ENCODE measurements around the gene P2RX3.
"Not testable (repeated sequence)": the region's sequence is repeated elsewhere in the genome, so short reads cannot be mapped to it uniquely, and the experiment has no call there.

P2RX3 gene

GRCh38 chr11:57403003-57403801, 65.0 kb downstream of the P2RX3 start:
- not testable (repeated sequence) for DNase-seq

DNA sequence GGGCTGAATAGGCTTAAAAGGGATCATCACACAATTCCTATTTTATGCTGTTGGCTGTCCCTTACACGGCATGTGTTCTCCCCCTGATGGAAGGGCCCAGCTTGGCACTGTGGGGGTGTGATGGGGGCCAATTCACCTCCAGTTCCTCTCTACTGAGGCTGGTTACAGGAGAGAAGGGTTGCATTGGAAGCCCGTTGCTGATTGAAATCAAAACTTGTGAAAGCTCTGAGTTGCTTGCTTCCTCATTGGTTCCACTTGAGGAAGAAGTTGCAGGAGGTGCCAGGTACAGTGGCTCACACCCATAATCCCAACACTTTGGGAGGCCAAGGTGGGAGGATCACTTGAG, 65.6 kb downstream of the P2RX3 start:
- no peak for DNase-seq

DNA sequence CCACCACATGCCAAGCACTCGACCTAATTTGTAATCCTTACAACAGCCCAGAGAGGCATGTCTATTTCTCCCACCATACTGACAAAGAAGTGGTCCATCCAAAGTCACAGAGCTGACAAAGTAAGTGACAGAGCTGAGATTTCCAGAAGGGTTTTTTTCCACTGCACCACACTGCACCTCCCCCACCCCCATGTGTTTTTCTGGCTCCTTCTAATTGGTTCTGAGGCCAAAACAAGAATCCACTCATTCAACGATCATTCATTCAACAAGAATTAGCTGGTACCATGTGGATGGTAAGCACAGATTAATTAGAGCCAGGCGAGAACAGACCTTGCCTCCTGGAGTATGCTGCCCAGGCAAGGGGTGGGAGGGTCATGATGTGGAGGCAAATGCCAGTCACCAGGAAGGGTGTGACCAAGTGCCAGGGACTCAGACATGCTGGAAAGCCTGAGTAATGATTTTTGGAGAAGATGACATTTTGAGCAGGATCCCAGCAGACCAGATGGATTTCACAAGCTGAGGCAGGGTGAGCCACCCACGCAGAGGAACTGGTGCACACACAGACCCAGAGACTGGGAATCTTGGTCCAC, 67.2 kb downstream of the P2RX3 start:
- DNase-seq, result no peak

DNA sequence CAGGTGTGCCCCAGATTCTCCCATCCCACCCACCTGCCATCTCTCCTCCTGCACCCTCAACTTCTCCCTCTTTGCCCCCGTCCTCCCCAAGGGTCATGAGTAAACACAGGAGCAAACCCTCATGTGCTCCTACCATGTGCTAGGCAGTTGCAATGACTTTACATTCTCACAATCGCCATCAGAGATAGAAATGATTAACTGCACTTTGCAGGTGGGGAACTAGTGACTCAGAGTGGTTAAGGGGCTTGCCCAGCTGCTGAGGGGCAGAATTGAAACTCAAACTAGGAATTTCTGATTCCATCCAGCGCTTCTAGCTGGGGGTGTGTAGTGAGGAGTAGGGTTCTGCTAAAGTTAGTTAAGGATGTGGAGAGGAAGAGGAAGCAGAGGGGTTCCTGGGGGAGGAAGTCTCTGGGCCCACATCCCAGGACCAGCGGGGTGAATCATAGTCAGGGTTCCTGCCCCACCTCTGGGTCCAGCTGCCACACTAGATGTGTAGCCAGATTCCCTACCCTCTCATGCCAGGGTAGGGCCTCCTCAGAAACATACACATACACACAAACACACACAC, 68.3 kb downstream of the P2RX3 start:
- no peak for DNase-seq

GRCh38 chr11:57407010-57407920, 69.1 kb downstream of the P2RX3 start:
- DNase-seq, result no peak

GRCh38 chr11:57407941-57408475, 69.9 kb downstream of the P2RX3 start:
- no peak for DNase-seq

- no peak for DNase-seq
Measured at GRCh38 chr11:57408771-57409170, 70.6 kb downstream of the P2RX3 start.

DNA sequence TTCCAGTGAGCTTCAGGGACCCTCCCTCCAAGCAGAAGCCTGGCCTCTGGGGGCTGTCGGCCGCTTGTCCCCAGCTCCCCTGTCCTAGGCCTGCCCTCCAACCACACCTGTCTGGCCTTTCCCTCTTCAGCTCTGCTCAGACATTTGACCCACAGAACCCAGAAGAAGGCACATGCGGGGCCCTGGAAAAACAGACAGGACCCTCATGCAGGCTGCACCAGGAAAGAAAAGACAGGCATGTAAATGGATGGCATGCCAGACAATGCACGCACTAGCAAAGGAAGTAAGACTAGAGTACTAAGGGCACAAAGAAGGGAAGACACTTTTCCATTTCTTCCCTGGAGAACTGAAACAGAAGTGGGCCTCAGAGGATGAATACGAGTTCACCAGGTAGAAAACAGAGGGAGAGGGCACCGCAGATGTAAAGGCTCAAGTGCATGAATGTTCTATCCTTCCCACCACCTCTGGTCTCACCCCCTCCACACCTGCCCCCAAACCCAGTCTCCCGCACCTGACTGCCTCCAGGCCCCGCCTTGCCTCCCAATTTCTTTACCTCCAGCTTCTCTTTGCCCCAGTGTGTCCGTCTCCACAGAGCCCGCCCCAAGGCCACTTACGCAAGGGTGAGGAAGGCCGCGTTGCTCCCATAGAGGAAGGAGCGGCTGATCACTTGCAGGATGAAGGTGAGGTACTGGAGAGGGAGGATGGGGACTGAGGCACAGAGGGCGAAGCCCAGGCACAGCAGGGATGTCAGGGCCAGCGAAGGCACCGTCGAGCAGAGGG, 71.4 kb downstream of the P2RX3 start:
- DNase-seq, result no peak

DNA sequence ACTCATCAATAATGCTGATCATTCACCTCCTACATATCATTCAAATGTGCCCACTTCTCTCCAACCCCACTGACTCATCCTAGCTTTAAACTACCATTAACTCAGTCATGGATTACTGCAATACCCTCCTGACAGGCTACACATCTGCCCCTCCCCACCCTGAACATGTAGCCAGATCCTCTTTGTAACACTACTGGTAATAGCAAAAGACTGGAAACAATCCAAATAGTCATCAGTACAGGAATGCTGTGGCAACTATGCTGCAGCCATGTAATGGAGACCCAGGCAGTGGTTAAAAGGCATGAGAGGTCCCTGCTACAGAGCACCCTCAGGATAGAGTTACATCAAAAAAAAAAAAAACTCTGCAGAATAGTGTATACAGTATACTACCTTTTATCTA, 72.1 kb downstream of the P2RX3 start:
- DNase-seq, result no peak

- DNase-seq, result no peak
Measured at GRCh38 chr11:57413681-57414080, 75.5 kb downstream of the P2RX3 start.

GRCh38 chr11:57414612-57415212, 76.6 kb downstream of the P2RX3 start:
- DNase-seq, result no peak

- DNase-seq, result no peak
Measured at GRCh38 chr11:57416436-57416835, 78.3 kb downstream of the P2RX3 start.

- DNase-seq, result no peak
Measured at GRCh38 chr11:57417056-57417455, 78.9 kb downstream of the P2RX3 start.

- DNase-seq, result no peak
Measured at GRCh38 chr11:57418131-57418530, 80.0 kb downstream of the P2RX3 start.

DNA sequence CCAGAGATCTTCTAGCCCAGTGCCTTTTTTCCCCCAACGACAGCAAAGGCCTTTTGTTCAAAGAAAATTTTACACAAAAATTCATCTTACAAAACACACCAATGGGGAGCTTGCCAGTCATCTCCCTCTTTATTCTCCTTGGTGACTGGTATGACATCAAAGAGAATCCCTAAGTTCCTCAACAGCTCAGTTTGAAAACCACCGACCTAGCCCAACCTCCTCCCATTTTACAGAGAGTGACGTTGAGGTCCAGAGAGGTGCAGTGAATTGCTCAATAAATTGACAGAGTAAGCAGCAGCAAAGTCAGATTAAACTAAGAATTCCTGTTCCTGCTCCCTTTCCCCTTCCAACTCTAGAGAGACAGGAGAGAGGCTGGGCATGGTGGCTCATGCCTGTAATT, 81.0 kb downstream of the P2RX3 start:
- no peak for DNase-seq

GRCh38 chr11:57421066-57421465, 82.9 kb downstream of the P2RX3 start:
- no peak for DNase-seq

DNA sequence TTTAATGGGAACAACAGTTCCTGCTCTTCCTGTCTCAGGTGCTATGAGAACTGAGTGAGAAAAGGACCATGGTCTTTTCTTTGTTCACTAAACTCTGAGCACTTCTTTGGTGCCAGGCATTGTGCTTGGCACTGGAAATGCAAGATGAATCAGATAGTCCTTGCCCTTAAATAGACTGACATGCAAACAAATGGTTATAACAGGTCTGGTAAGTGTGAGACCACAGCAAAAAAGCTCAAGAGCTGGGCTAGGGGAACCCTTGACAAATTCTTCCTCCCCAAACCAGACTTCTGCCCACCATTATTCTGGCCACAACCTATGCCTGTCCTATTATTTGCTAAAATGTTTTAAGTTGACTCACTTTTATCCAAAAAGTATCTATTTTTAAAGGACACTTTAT, 83.7 kb downstream of the P2RX3 start:
- no peak for DNase-seq
